Astrocyte (in vitro differentiated cells and primary cell): ENCODE measurements around the gene UFSP1. TPM values are rescaled to one million over a fixed set of nuclear protein-coding genes. Genes with fewer than 3 reads are reported as not detected.

Experiments
- DNase-seq: peaks from one replicate; pipeline ENCODE4 v3.0.0-alpha.2; 2010; ENCODE audit warnings: low read depth
- FAIRE-seq: peaks from 2 replicates; lab custom pipeline; 2011; peaks lifted over from hg19 to GRCh38; lab: Jason Lieb, UNC
- H2AFZ ChIP-seq: 2 replicates; pipeline ENCODE4 v1.6.0; 2012; ENCODE audit warnings: low read depth, low read length, inconsistent platforms
- H3K27ac ChIP-seq: 2 replicates; pipeline ENCODE4 v1.5.1; 2011; ENCODE audit warnings: low read depth, low read length, inconsistent platforms
- H3K27me3 ChIP-seq: 2 replicates; pipeline ENCODE4 v1.6.0; 2011; ENCODE audit warnings: low read length, inconsistent platforms; ENCODE audit not compliant: insufficient read depth
- H3K36me3 ChIP-seq: 2 replicates; pipeline ENCODE4 v1.5.1; 2011; ENCODE audit warnings: low read length, inconsistent platforms; ENCODE audit not compliant: insufficient read depth
- H3K4me1 ChIP-seq: 2 replicates; pipeline ENCODE4 v1.5.1; 2011; ENCODE audit warnings: low read length, inconsistent platforms; ENCODE audit not compliant: insufficient read depth
- H3K4me2 ChIP-seq: 2 replicates; pipeline ENCODE4 v1.6.0; 2012; ENCODE audit warnings: low read length, inconsistent platforms
- H3K4me3 ChIP-seq: 2 replicates; pipeline ENCODE4 v1.5.1; 2011; ENCODE audit warnings: low read depth, mild to moderate bottlenecking, low read length, inconsistent platforms; ENCODE audit not compliant: insufficient read depth
- H3K79me2 ChIP-seq: 2 replicates; pipeline ENCODE4 v1.6.0; 2012; ENCODE audit warnings: mild to moderate bottlenecking, low read length, inconsistent platforms; ENCODE audit not compliant: insufficient read depth
- H3K9ac ChIP-seq: 2 replicates; pipeline ENCODE4 v1.6.0; 2012; ENCODE audit warnings: mild to moderate bottlenecking, low read length, inconsistent platforms
- H3K9me3 ChIP-seq: 2 replicates; pipeline ENCODE4 v1.5.1; 2012; ENCODE audit warnings: low read depth, mild to moderate bottlenecking, low read length, inconsistent platforms; ENCODE audit not compliant: insufficient read depth
- H4K20me1 ChIP-seq: 2 replicates; pipeline ENCODE4 v1.6.0; 2012; ENCODE audit warnings: low read length, inconsistent platforms; ENCODE audit not compliant: insufficient read depth
- H3K27ac Mint-ChIP-seq: one replicate; pipeline ENCODE4 v1.8.0; 2021; ENCODE audit warnings: mild to moderate bottlenecking, mixed read lengths; ENCODE audit not compliant: unreplicated experiment
- H3K27me3 Mint-ChIP-seq: one replicate; pipeline ENCODE4 v1.8.0; 2021; ENCODE audit warnings: low read depth, mixed read lengths; ENCODE audit not compliant: unreplicated experiment
- H3K36me3 Mint-ChIP-seq: one replicate; pipeline ENCODE4 v1.8.0; 2021; ENCODE audit warnings: low read depth, mixed read lengths; ENCODE audit not compliant: unreplicated experiment
- H3K4me1 Mint-ChIP-seq: one replicate; pipeline ENCODE4 v1.8.0; 2021; ENCODE audit warnings: low read depth, mixed read lengths; ENCODE audit not compliant: unreplicated experiment
- H3K4me3 Mint-ChIP-seq: one replicate; pipeline ENCODE4 v1.8.0; 2021; ENCODE audit warnings: mild to moderate bottlenecking, moderate library complexity, mixed read lengths; ENCODE audit not compliant: unreplicated experiment
- H3K9me3 Mint-ChIP-seq: one replicate; pipeline ENCODE4 v1.8.0; 2021; ENCODE audit warnings: mild to moderate bottlenecking, mixed read lengths; ENCODE audit not compliant: unreplicated experiment
- EZH2 ChIP-seq: IDR thresholded peaks from 2 replicates; pipeline ENCODE4 v1.6.1; 2012; ENCODE audit warnings: mild to moderate bottlenecking, low read length, inconsistent platforms; ENCODE audit not compliant: insufficient read depth
- total RNA-seq: library from RNA; stranded (reverse); gene quantifications from 2 replicates; pipeline ENCODE4 v1.2.1, GENCODE V29; 2021
- TF ChIP-seq, protein P1 (sequence below): IDR thresholded peaks from 2 replicates; pipeline ENCODE4 v1.5.1; 2011; ENCODE audit warnings: low read depth, mild to moderate bottlenecking, inconsistent platforms, low read length, moderate library complexity; ENCODE audit not compliant: insufficient read depth

UFSP1 gene
- total RNA-seq, 1 donor from 2014 or later = 2.7 TPM

DNA sequence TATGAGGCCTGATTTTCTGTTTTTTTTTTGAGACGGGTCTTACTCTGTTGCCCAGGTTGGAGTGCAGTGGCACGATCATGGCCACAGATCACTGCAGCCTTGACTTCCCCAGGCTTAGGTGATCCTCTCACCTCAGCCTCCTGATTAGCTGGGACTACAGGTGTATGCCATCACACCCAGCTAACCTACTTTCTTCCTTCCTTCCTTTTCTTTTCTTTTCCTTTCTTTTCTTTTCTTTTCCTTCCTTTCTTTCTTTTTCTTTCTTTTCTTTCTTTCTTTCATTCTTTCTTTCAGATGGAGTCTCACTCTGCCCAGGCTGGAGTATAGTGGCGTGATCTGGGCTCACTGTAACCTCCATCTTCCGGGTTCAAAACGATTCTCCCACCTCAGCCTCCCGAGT is 10.8 kb downstream of the UFSP1 start:
- Mint-ChIP-seq H3K9me3 (peaks cover 1% of the 10 kb centered on the region), H3K36me3 (peaks cover 26% of the 10 kb centered on the region), H3K27me3 (no peaks in the 10 kb centered on the region), H3K4me3 (peak overlapping the region; percentile 68), H3K4me1 (peaks cover 6% of the 10 kb centered on the region), H3K27ac (peak overlapping the region; percentile 41)
- H2AFZ ChIP-seq = no peak overlapping the region
- H3K9me3 ChIP-seq = no peaks in the 10 kb centered on the region
- H3K9ac ChIP-seq = no peak overlapping the region
- no peak for FAIRE-seq
- DNase-seq = no peak
- TF ChIP-seq, protein P1, sequence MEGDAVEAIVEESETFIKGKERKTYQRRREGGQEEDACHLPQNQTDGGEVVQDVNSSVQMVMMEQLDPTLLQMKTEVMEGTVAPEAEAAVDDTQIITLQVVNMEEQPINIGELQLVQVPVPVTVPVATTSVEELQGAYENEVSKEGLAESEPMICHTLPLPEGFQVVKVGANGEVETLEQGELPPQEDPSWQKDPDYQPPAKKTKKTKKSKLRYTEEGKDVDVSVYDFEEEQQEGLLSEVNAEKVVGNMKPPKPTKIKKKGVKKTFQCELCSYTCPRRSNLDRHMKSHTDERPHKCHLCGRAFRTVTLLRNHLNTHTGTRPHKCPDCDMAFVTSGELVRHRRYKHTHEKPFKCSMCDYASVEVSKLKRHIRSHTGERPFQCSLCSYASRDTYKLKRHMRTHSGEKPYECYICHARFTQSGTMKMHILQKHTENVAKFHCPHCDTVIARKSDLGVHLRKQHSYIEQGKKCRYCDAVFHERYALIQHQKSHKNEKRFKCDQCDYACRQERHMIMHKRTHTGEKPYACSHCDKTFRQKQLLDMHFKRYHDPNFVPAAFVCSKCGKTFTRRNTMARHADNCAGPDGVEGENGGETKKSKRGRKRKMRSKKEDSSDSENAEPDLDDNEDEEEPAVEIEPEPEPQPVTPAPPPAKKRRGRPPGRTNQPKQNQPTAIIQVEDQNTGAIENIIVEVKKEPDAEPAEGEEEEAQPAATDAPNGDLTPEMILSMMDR = no peak
- TF ChIP-seq EZH2 = no peak
- H3K4me1 ChIP-seq = peaks cover 19% of the 10 kb centered on the region
- no peak overlapping the region for H3K27ac ChIP-seq
- H4K20me1 ChIP-seq = peaks cover 72% of the 10 kb centered on the region
- H3K4me2 ChIP-seq = no peak overlapping the region
- H3K79me2 ChIP-seq = peaks cover 91% of the 10 kb centered on the region
- H3K36me3 ChIP-seq = peaks cover 39% of the 10 kb centered on the region
- H3K4me3 ChIP-seq = no peak overlapping the region
- no peaks in the 10 kb centered on the region for H3K27me3 ChIP-seq

DNA sequence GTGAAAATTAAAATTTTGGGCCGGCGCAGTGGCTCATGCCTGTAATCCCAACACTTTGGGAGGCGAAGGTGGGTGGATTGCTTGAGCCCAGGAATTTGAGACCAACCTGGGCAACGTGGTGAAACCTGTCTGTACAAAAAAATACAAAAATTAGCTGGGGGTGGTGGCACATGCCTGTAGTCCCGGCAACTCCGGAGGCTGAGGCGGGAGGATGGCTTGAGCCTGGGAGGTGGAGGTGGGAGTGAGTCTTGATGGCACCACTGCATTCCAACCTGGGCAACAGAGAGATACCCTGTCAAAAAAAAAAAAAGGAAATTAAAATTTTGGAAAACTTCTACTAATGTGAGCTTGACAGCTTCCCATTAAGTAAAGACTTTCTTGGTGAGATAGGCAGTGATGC is 11.5 kb downstream of the UFSP1 start:
- Histone ChIP-seq H3K4me3 (no peak overlapping the region), H3K36me3 (peaks cover 38% of the 10 kb centered on the region), H4K20me1 (peaks cover 65% of the 10 kb centered on the region), H3K4me2 (peak overlapping the region; percentile 54), H3K4me1 (peaks cover 19% of the 10 kb centered on the region), H3K9me3 (no peaks in the 10 kb centered on the region), H3K9ac (no peak overlapping the region), H3K27me3 (no peaks in the 10 kb centered on the region), H2AFZ (no peak overlapping the region), H3K27ac (no peak overlapping the region), H3K79me2 (peaks cover 84% of the 10 kb centered on the region)
- FAIRE-seq (no peak), DNase-seq (no peak)
- TF ChIP-seq EZH2 = no peak
- TF ChIP-seq, protein P1 = no peak
- H3K4me3 Mint-ChIP-seq = peak overlapping the region; percentile 70
- no peak overlapping the region for H3K27ac Mint-ChIP-seq
- H3K9me3 Mint-ChIP-seq = peaks cover 1% of the 10 kb centered on the region
- no peaks in the 10 kb centered on the region for H3K27me3 Mint-ChIP-seq
- H3K36me3 Mint-ChIP-seq = peaks cover 25% of the 10 kb centered on the region
- peaks cover 6% of the 10 kb centered on the region for H3K4me1 Mint-ChIP-seq

DNA sequence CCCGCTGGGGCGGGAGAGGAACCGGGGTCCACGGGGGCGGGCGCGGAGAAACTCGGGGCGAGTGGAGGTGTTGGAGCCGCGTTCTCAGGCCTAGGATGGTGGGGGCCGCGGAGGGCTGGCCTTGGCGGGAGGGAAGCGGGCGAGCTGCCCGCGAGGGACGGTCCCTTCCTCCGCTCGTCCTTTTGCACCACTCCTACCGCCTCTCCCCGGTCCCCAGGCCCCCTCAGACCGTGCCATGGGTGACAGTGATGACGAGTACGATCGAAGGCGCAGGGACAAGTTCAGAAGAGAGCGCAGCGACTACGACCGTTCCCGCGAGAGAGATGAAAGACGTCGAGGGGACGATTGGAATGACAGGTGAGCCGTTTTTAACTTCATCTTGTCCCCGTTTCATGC is 14.2 kb downstream of the UFSP1 start:
- peaks cover 53% of the 10 kb centered on the region for H4K20me1 ChIP-seq
- no peak for FAIRE-seq
- no peak for TF ChIP-seq EZH2
- peak overlapping the region; percentile 98 for H3K9ac ChIP-seq
- peak overlapping the region; percentile 94 for H3K4me3 ChIP-seq
- Mint-ChIP-seq H3K4me3 (peak overlapping the region; percentile 95), H3K4me1 (peaks cover 9% of the 10 kb centered on the region), H3K9me3 (peaks cover 1% of the 10 kb centered on the region), H3K36me3 (peaks cover 27% of the 10 kb centered on the region), H3K27ac (peak overlapping the region; percentile 95), H3K27me3 (no peaks in the 10 kb centered on the region)
- peaks cover 45% of the 10 kb centered on the region for H3K36me3 ChIP-seq
- peaks cover 81% of the 10 kb centered on the region for H3K79me2 ChIP-seq
- no peaks in the 10 kb centered on the region for H3K9me3 ChIP-seq
- H2AFZ ChIP-seq = peak overlapping the region; percentile 53
- no peaks in the 10 kb centered on the region for H3K27me3 ChIP-seq
- H3K4me1 ChIP-seq = peaks cover 19% of the 10 kb centered on the region
- peak overlapping the region; percentile 94 for H3K27ac ChIP-seq
- H3K4me2 ChIP-seq = peak overlapping the region; percentile 96
- DNase-seq = no peak
